Measurements from ENCODE around the gene IQSEC3. TPM values are rescaled to one million over a fixed set of nuclear protein-coding genes. Genes with fewer than 3 reads are reported as not detected.

Gene IQSEC3
- total and polyA plus RNA-seq, 8 donors = 0.64 to 8.4 (median 6.0) TPM

GRCh38 chr12:121647-122046 is 55.1 kb downstream of the IQSEC3 start:
- DNase-seq (no peak), ATAC-seq (no peak)
- TF ChIP-seq, protein P1, sequence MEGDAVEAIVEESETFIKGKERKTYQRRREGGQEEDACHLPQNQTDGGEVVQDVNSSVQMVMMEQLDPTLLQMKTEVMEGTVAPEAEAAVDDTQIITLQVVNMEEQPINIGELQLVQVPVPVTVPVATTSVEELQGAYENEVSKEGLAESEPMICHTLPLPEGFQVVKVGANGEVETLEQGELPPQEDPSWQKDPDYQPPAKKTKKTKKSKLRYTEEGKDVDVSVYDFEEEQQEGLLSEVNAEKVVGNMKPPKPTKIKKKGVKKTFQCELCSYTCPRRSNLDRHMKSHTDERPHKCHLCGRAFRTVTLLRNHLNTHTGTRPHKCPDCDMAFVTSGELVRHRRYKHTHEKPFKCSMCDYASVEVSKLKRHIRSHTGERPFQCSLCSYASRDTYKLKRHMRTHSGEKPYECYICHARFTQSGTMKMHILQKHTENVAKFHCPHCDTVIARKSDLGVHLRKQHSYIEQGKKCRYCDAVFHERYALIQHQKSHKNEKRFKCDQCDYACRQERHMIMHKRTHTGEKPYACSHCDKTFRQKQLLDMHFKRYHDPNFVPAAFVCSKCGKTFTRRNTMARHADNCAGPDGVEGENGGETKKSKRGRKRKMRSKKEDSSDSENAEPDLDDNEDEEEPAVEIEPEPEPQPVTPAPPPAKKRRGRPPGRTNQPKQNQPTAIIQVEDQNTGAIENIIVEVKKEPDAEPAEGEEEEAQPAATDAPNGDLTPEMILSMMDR (IDR thresholded peaks at IDR 0.05) = no peak
- no peaks in the 10 kb centered on the region for H3K9me3 ChIP-seq
- no peak overlapping the region for H3K4me3 ChIP-seq
- H3K4me1 ChIP-seq = no peaks in the 10 kb centered on the region
- no peaks in the 10 kb centered on the region for H3K36me3 ChIP-seq
- no peak overlapping the region for H3K27ac ChIP-seq
- H3K27me3 ChIP-seq = peaks cover 0 to 45% of the 10 kb centered on the region in 2 donors
- intact Hi-C loops (cut with DNase I) = no loop called here

DNA sequence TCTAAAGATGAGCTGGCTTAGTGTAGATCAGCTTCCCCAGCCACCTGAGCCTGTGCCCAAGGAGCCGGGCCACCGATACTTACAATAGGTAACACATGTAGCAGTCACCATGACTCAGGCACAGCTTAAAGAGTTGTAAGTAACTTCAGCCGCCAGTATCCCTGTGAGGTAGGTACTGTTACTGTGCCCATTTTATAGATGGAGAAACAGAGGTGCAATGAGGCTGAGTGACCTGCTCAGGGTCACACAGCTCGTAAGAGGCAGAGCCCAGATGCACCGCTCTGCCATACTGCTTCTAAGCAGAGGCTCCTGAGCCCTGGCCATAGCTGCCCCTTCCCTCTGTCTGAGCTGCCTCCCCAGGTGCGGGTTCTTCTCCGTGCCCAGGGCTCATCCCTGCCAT is 58.5 kb downstream of the IQSEC3 start:
- Histone ChIP-seq H3K4me3 (no peak overlapping the region), H3K9me3 (no peaks in the 10 kb centered on the region), H3K36me3 (no peaks in the 10 kb centered on the region), H3K4me1 (no peaks in the 10 kb centered on the region), H3K27me3 (peaks cover 0 to 36% of the 10 kb centered on the region in 2 donors), H3K27ac (no peak overlapping the region)
- ATAC-seq (no peak), DNase-seq (no peak)
- TF ChIP-seq, protein P1 (IDR thresholded peaks at IDR 0.05) = no peak
- intact Hi-C loops (cut with DNase I) = no loop called here

DNA sequence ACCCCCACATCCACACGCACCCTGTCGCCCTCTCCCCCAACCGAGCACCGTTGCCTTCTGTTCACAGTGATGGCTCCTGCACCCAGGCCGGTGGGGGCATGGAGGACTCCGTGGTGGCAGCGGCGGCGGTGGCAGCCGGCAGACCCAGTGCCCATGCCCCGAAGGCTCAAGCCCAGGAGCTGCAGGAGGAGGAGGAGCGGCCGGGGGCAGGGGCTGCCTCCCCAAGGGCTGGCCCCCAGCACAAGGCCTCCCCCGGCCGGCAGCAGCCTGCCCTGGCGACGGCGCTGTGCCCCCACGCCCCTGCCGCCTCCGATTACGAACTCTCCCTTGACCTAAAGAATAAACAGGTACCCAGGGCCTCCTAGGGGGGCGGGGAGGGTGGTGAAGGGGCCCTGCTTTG is 59.0 kb downstream of the IQSEC3 start:
- intact Hi-C loops (cut with DNase I) = no loop called here
- H3K27me3 ChIP-seq = peaks cover 0 to 36% of the 10 kb centered on the region in 2 donors
- no peaks in the 10 kb centered on the region for H3K4me1 ChIP-seq
- no peak for ATAC-seq
- H3K4me3 ChIP-seq = no peak overlapping the region
- H3K9me3 ChIP-seq = no peaks in the 10 kb centered on the region
- no peak overlapping the region for H3K27ac ChIP-seq
- DNase-seq = peak in 1 of 4 donors; percentile 73
- TF ChIP-seq, protein P1 (IDR thresholded peaks at IDR 0.05) = no peak
- H3K36me3 ChIP-seq = no peaks in the 10 kb centered on the region

DNA sequence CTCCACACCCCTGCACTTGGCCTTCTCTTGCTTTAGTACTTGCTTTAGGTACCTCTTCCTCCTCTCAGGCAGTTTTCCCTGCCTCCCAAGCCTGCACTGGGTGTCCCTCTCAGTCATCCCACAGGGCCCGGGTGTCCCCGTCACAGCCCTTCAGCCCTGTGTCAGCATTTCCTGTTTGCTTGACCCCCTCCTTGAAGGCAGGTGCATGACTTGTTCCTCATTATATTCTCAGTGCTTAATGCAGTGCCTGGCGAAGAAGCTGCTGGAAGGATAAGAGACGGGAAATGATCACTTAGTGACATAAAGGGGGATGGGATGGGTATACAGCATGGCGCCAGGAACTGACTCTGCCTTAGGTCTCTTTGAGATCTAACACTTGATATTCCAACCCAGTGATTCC is 61.5 kb downstream of the IQSEC3 start:
- no peaks in the 10 kb centered on the region for H3K9me3 ChIP-seq
- ATAC-seq (peak; percentile 24), DNase-seq (no peak)
- peaks cover 0 to 36% of the 10 kb centered on the region in 2 donors for H3K27me3 ChIP-seq
- no peak overlapping the region for H3K4me3 ChIP-seq
- intact Hi-C loops (cut with DNase I) = no loop called here
- H3K27ac ChIP-seq = no peak overlapping the region
- no peaks in the 10 kb centered on the region for H3K36me3 ChIP-seq
- no peaks in the 10 kb centered on the region for H3K4me1 ChIP-seq
- TF ChIP-seq, protein P1 (IDR thresholded peaks at IDR 0.05) = no peak

GRCh38 chr12:129001-129400 is 62.4 kb downstream of the IQSEC3 start:
- Histone ChIP-seq H3K4me3 (no peak overlapping the region), H3K36me3 (no peaks in the 10 kb centered on the region), H3K9me3 (no peaks in the 10 kb centered on the region), H3K27me3 (peaks cover 0 to 31% of the 10 kb centered on the region in 2 donors), H3K4me1 (no peaks in the 10 kb centered on the region), H3K27ac (no peak overlapping the region)
- intact Hi-C loops (cut with DNase I) = no loop called here
- no peak for ATAC-seq
- DNase-seq = no peak
- TF ChIP-seq, protein P1 (IDR thresholded peaks at IDR 0.05) = no peak
